Activated CD8-positive, alpha-beta T cell treated with anti-CD3 and anti-CD28 coated beads for 36 hours (primary cell): ENCODE data around the gene LRRC18. TPM values are rescaled to one million over a fixed set of nuclear protein-coding genes. Genes with fewer than 3 reads are reported as not detected.

Source experiments
- ATAC-seq: fragments of 200-7000 bp; cut with Tn5 transposase; one replicate; pipeline ENCODE4 v1.10.0; 2021; ENCODE audit warnings: mild to moderate bottlenecking, moderate library complexity
- CTCF ChIA-PET: fragments of 350-600 bp; sonication (Branson Sonifier 250); formaldehyde crosslinking; loops from one replicate; lab custom pipeline; 2021; ENCODE audit warnings: antibody characterized with exemption; lab: Charles Lee
- POLR2A ChIA-PET: fragments of 350-600 bp; sonication (Branson Sonifier 250); formaldehyde crosslinking; loops from one replicate; lab custom pipeline; 2021; ENCODE audit warnings: antibody characterized with exemption; lab: Charles Lee
- DNase-seq: peaks from one replicate; pipeline ENCODE4 v3.0.0-alpha.2; 2020
- H3K27ac Mint-ChIP-seq: one replicate; pipeline ENCODE4 v1.8.0; 2021; ENCODE audit warnings: mild to moderate bottlenecking, mixed read lengths
- H3K27me3 Mint-ChIP-seq: one replicate; pipeline ENCODE4 v1.8.0; 2021; ENCODE audit warnings: mixed read lengths
- H3K36me3 Mint-ChIP-seq: one replicate; pipeline ENCODE4 v1.8.0; 2021; ENCODE audit warnings: low read depth, mixed read lengths
- H3K4me1 Mint-ChIP-seq: one replicate; pipeline ENCODE4 v1.8.0; 2021; ENCODE audit warnings: low read depth, mixed read lengths
- H3K4me3 Mint-ChIP-seq: one replicate; pipeline ENCODE4 v1.8.0; 2021; ENCODE audit warnings: mild to moderate bottlenecking, moderate library complexity, mixed read lengths
- H3K9me3 Mint-ChIP-seq: one replicate; pipeline ENCODE4 v1.8.0; 2021; ENCODE audit warnings: mixed read lengths
- intact Hi-C: fragments of 100-400 bp; cut with micrococcal nuclease; formaldehyde crosslinking; loops from one replicate; pipeline ENCODE4 v1.10.0; 2022
- microRNA-seq: library from miRNA; unstranded; fragments of <30 nt; microRNA quantifications from one replicate; pipeline ENCODE4 v1.2.0, GENCODE V29; 2022; ENCODE audit warnings: borderline microRNAs expressed, borderline replicate concordance
- total RNA-seq, 2 experiments: library from RNA; stranded (reverse); gene quantifications; one replicate each; pipeline ENCODE4 v1.2.3, GENCODE V29; 2021
- TF ChIP-seq, protein P1 (sequence below): fragments of 200-600 bp; IDR thresholded peaks from one replicate; pipeline ENCODE4 v1.8.0; 2022; ENCODE audit warnings: antibody characterized with exemption, mild to moderate bottlenecking

The LRRC18 gene
- total RNA-seq, 2 experiments from 2014 or later, result not detected

DNA sequence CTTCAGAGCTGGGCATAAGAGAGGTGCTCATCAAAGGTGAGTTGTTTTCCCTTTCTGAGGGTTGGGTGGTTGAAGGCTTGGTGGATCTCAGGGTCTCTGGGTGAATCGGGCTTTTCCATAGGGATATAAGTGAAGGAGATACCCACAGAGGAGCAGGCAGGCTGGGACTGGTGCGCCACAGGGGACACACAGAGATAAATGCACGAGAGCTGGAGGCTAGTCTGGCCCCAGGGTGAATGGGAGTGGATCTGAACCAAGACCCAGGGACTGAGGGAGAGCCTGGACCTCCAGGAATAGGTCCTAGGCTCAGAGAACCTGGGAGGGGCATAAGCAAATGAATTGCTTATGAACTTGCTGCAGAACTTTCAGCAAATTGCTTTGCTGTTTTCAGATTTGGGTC is 61.5 kb downstream of the LRRC18 start:
- POLR2A ChIA-PET, result no interaction called here
- Mint-ChIP-seq H3K27me3 (peaks cover 3% of the 10 kb centered on the region), H3K9me3 (no peaks in the 10 kb centered on the region), H3K4me3 (no peak overlapping the region), H3K4me1 (no peaks in the 10 kb centered on the region), H3K36me3 (no peaks in the 10 kb centered on the region), H3K27ac (no peak overlapping the region)
- intact Hi-C loops, result no loop called here
- ATAC-seq, result no peak
- CTCF ChIA-PET, result no interaction called here
- no peak for DNase-seq
- TF ChIP-seq, protein P1, sequence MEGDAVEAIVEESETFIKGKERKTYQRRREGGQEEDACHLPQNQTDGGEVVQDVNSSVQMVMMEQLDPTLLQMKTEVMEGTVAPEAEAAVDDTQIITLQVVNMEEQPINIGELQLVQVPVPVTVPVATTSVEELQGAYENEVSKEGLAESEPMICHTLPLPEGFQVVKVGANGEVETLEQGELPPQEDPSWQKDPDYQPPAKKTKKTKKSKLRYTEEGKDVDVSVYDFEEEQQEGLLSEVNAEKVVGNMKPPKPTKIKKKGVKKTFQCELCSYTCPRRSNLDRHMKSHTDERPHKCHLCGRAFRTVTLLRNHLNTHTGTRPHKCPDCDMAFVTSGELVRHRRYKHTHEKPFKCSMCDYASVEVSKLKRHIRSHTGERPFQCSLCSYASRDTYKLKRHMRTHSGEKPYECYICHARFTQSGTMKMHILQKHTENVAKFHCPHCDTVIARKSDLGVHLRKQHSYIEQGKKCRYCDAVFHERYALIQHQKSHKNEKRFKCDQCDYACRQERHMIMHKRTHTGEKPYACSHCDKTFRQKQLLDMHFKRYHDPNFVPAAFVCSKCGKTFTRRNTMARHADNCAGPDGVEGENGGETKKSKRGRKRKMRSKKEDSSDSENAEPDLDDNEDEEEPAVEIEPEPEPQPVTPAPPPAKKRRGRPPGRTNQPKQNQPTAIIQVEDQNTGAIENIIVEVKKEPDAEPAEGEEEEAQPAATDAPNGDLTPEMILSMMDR, result no peak

DNA sequence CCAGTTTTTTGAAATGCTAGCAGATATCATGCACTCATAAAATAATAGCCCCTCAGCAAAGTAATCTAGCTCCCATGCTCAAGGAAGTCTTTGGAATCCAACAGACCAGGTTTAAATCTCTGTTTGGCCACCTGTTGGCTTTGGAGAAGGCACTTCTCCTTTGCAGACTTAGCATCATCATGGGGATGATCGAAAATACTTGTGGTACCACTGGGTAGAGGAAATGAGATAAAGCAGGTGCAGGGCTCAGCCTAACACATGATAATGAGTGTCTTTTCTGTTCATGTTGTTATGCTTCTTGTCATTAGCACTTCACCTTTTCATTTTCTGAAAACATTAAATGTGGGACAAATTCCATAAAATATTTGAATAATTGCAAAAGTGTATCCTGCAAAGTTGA is 67.4 kb downstream of the LRRC18 start:
- intact Hi-C loops, result no loop called here
- H3K4me3 Mint-ChIP-seq, result no peak overlapping the region
- no peak overlapping the region for H3K27ac Mint-ChIP-seq
- H3K9me3 Mint-ChIP-seq, result no peaks in the 10 kb centered on the region
- DNase-seq (no peak), ATAC-seq (no peak)
- POLR2A ChIA-PET, result no interaction called here
- CTCF ChIA-PET, result interaction anchor here (1.3 kb wide), 1 partner anchor 214 kb away, joined by 3 read pairs; no protein-coding TSS in a partner anchor
- TF ChIP-seq, protein P1, result no peak
- no peaks in the 10 kb centered on the region for H3K36me3 Mint-ChIP-seq
- peaks cover 4% of the 10 kb centered on the region for H3K27me3 Mint-ChIP-seq
- H3K4me1 Mint-ChIP-seq, result no peaks in the 10 kb centered on the region

Small RNAs within 50 kb of the gene (microRNA-seq; reads per million reads assigned to microRNA genes)
- gene MIR4294, result not detected

Other genes starting within 250 kb of the LRRC18 start
- gene VSTM4, start 175.7 kb upstream of the LRRC18 start, total RNA-seq, result under 1 TPM; 0.04 to 0.09 TPM
- gene FAM170B, start 194.2 kb upstream of the LRRC18 start, total RNA-seq, result not detected
- gene TMEM273, start 248.6 kb upstream of the LRRC18 start, total RNA-seq, result 10 to 100 TPM; 16.6 to 19.0 TPM